Upper lobe of left lung (tissue), 4 donors: ENCODE data around the gene KRT86.

Source experiments
- EP300 ChIP-seq, 4 donors: sonication (generic); formaldehyde crosslinking; IDR thresholded peaks; one replicate each; pipeline ENCODE4 v1.5.1; 2017; ENCODE audit warnings: antibody characterized with exemption in 4 of 4, control low read depth in 2 of 4
- POLR2A ChIP-seq, 4 donors: fragments of 450-650 bp; IDR thresholded peaks; one replicate each; pipeline ENCODE4 v1.5.1; 2016 to 2017; ENCODE audit warnings: antibody characterized with exemption in 4 of 4, mild to moderate bottlenecking in 2 of 4
- TF ChIP-seq, protein P1 (sequence below), 6 experiments: fragments of 450-650 bp in 4 of 6; fragments of 200-600 bp in 2 of 6; sonication (generic) in 2 of 6; IDR thresholded peaks; one replicate each; pipeline ENCODE4 v1.5.1; 2016 to 2019; ENCODE audit warnings: antibody characterized with exemption in 6 of 6

DNA sequence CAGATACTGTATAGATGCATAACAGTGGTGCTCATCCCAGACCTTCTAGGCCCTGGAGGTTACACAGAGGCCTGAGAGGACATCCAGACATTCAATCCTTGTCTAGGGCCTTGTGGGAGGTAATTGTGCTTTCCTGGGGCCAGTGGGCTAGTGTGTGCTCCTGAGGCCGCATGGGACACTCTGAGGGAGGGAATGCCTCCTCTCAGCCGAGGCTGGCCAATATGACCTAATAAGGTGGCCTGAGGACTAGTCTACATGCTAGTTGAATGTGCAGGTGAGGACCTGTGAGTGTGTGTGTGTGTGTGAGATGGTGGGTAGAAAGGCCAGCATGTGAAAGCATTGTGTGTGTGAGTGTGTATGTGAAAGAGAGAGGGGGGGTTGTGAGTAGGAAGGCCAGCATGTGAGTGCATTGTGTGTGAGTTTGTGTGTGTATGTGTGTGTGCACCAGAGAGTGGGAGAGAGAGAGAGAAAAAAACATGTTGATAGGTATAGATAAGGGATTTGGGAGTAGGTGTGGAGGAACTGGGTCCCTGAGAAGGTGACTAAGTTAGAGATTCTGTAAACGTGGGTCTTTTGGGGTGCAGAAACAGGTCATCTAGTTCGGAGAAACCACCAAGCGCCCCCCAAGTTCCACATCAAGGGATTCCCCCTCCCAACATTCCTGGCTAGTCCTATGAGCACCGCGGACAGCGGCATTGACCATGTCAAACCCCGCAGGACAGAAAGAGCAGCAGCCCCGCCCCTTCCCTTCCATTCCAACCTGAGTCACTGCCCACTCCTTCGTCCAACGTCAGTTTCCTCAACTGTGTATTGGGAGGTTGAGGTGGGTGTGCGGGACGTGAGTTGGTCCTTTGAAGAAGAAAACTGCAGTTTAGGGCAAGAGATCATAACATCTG, 26.6 kb downstream of the KRT86 start:
- TF ChIP-seq, protein P1, sequence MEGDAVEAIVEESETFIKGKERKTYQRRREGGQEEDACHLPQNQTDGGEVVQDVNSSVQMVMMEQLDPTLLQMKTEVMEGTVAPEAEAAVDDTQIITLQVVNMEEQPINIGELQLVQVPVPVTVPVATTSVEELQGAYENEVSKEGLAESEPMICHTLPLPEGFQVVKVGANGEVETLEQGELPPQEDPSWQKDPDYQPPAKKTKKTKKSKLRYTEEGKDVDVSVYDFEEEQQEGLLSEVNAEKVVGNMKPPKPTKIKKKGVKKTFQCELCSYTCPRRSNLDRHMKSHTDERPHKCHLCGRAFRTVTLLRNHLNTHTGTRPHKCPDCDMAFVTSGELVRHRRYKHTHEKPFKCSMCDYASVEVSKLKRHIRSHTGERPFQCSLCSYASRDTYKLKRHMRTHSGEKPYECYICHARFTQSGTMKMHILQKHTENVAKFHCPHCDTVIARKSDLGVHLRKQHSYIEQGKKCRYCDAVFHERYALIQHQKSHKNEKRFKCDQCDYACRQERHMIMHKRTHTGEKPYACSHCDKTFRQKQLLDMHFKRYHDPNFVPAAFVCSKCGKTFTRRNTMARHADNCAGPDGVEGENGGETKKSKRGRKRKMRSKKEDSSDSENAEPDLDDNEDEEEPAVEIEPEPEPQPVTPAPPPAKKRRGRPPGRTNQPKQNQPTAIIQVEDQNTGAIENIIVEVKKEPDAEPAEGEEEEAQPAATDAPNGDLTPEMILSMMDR (IDR thresholded peaks at IDR 0.05), result no peak
- no peak for TF ChIP-seq EP300 (IDR thresholded peaks at IDR 0.05)
- no peak for TF ChIP-seq POLR2A (IDR thresholded peaks at IDR 0.05)
